Endothelial cell (in vitro differentiated cells): ENCODE results near the gene MBTPS2. TPM values are rescaled to one million over a fixed set of nuclear protein-coding genes. Genes with fewer than 3 reads are reported as not detected.

ENCODE experiments used
- DNase-seq: peaks from one replicate; pipeline ENCODE4 v3.0.0; 2021; ENCODE audit warnings: low spot score
- H3K27ac Mint-ChIP-seq: one replicate; pipeline ENCODE4 v1.8.0; 2021; ENCODE audit warnings: mixed read lengths, inconsistent platforms; ENCODE audit not compliant: unreplicated experiment
- H3K27me3 Mint-ChIP-seq: one replicate; pipeline ENCODE4 v1.8.0; 2021; ENCODE audit warnings: mild to moderate bottlenecking, moderate library complexity, mixed read lengths, inconsistent platforms; ENCODE audit not compliant: unreplicated experiment
- H3K36me3 Mint-ChIP-seq: one replicate; pipeline ENCODE4 v1.8.0; 2021; ENCODE audit warnings: mild to moderate bottlenecking, low read depth, mixed read lengths, inconsistent platforms; ENCODE audit not compliant: unreplicated experiment
- H3K4me1 Mint-ChIP-seq: one replicate; pipeline ENCODE4 v1.8.0; 2021; ENCODE audit warnings: mild to moderate bottlenecking, mixed read lengths, inconsistent platforms; ENCODE audit not compliant: unreplicated experiment
- H3K4me3 Mint-ChIP-seq: one replicate; pipeline ENCODE4 v1.8.0; 2021; ENCODE audit warnings: mild to moderate bottlenecking, mixed read lengths, inconsistent platforms; ENCODE audit not compliant: unreplicated experiment
- H3K9me3 Mint-ChIP-seq: one replicate; pipeline ENCODE4 v1.8.0; 2021; ENCODE audit warnings: mixed read lengths, inconsistent platforms; ENCODE audit not compliant: unreplicated experiment
- CTCF ChIP-seq: fragments of 200-600 bp; sonication (generic); IDR thresholded peaks from one replicate; pipeline ENCODE4 v1.5.0; 2021; ENCODE audit warnings: antibody characterized with exemption; ENCODE audit not compliant: unreplicated experiment
- total RNA-seq: library from RNA; stranded (reverse); fragmentation: NEBNext Ultra II Directional; extraction: Animal tissue kit (Norgen Biotek cat#: 25700); gene quantifications from one replicate; pipeline ENCODE4 v1.2.1, GENCODE V29; 2021; ENCODE audit not compliant: unreplicated experiment

MBTPS2 gene
- total RNA-seq, 1 donor from 2014 or later: 9.4 TPM

DNA sequence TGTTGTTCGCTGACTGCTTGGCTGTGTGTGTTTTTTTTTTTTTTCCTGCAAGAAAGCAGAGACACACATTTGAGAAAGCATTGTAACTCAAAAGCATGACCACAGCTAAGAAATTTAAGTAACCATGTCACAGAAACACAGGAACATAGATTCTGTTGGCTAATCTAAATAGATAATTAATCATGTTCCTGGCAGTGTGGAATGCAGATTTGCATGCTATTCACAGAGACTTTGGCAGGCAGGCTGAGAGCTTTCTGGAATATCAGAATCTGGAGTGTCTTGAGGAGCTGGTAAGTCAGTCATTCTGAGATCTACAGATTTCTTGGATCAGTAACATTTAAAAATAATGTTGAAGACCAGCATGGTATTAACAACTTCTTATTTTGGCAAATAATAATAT is 67.8 kb downstream of the MBTPS2 start:
- H3K9me3 Mint-ChIP-seq: no peaks in the 10 kb centered on the region
- H3K27ac Mint-ChIP-seq: no peak overlapping the region
- no peaks in the 10 kb centered on the region for H3K27me3 Mint-ChIP-seq
- TF ChIP-seq CTCF: no peak
- H3K4me3 Mint-ChIP-seq: no peak overlapping the region
- no peaks in the 10 kb centered on the region for H3K36me3 Mint-ChIP-seq
- peaks cover 7% of the 10 kb centered on the region for H3K4me1 Mint-ChIP-seq
- DNase-seq: no peak

- no peaks in the 10 kb centered on the region for H3K36me3 Mint-ChIP-seq
- no peak overlapping the region for H3K4me3 Mint-ChIP-seq
- H3K27ac Mint-ChIP-seq: no peak overlapping the region
- no peak for DNase-seq
- no peaks in the 10 kb centered on the region for H3K9me3 Mint-ChIP-seq
- no peaks in the 10 kb centered on the region for H3K27me3 Mint-ChIP-seq
- TF ChIP-seq CTCF: no peak
- no peaks in the 10 kb centered on the region for H3K4me1 Mint-ChIP-seq
Observed at GRCh38 chrX:21911481-21911880, 72.1 kb downstream of the MBTPS2 start.

GRCh38 chrX:21912220-21912619 is 72.8 kb downstream of the MBTPS2 start:
- H3K36me3 Mint-ChIP-seq: no peaks in the 10 kb centered on the region
- H3K4me1 Mint-ChIP-seq: no peaks in the 10 kb centered on the region
- no peaks in the 10 kb centered on the region for H3K27me3 Mint-ChIP-seq
- no peaks in the 10 kb centered on the region for H3K9me3 Mint-ChIP-seq
- no peak for TF ChIP-seq CTCF
- H3K4me3 Mint-ChIP-seq: no peak overlapping the region
- no peak overlapping the region for H3K27ac Mint-ChIP-seq
- DNase-seq: no peak

- Mint-ChIP-seq H3K9me3 (no peaks in the 10 kb centered on the region), H3K27ac (no peak overlapping the region), H3K27me3 (no peaks in the 10 kb centered on the region), H3K36me3 (no peaks in the 10 kb centered on the region), H3K4me1 (no peaks in the 10 kb centered on the region), H3K4me3 (no peak overlapping the region)
- no peak for TF ChIP-seq CTCF
- DNase-seq: no peak
Observed at GRCh38 chrX:21912989-21913388, 73.6 kb downstream of the MBTPS2 start.

- DNase-seq: no peak
- Mint-ChIP-seq H3K4me3 (no peak overlapping the region), H3K27me3 (peaks cover 2% of the 10 kb centered on the region), H3K27ac (no peak overlapping the region), H3K36me3 (no peaks in the 10 kb centered on the region), H3K9me3 (no peaks in the 10 kb centered on the region), H3K4me1 (no peaks in the 10 kb centered on the region)
- TF ChIP-seq CTCF: no peak
Observed at GRCh38 chrX:21926116-21926515, 86.7 kb downstream of the MBTPS2 start.
